H4 (cell line): ENCODE data around the gene WFIKKN1. TPM values are rescaled to one million over a fixed set of nuclear protein-coding genes. Genes with fewer than 3 reads are reported as not detected.

Source experiments
- DNase-seq: peaks from one replicate; pipeline ENCODE4 v3.0.0-alpha.2; 2015; ENCODE audit warnings: low spot score
- total RNA-seq: library from RNA; depleted of rRNA; stranded (reverse); fragments of >200 nt; shearing (Covaris generic); gene quantifications from 2 replicates; pipeline ENCODE4 v1.2.3, GENCODE V29; 2014

WFIKKN1 gene
- total RNA-seq, 1 experiment from 2014 or later = not detected

DNA sequence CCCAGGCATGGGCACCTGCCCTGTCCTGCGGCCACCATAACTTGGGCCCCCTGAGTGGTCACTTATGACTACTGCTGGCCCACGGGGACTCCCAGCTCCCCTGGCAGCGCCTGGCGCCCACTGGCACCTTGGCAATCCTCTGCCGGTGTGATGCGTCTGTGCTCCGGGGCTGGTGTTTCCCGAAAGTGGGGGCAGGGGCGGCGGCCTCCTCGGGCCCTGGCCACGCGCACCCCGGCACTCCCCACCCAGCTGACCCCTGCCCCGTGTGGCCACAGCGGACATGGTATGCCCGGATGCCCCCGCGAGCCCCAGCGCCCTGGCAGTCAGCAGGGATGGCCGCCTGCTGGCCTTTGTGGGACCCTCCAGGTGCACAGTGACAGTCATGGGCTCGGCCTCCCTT is 26.7 kb downstream of the WFIKKN1 start:
- no peak for DNase-seq

DNA sequence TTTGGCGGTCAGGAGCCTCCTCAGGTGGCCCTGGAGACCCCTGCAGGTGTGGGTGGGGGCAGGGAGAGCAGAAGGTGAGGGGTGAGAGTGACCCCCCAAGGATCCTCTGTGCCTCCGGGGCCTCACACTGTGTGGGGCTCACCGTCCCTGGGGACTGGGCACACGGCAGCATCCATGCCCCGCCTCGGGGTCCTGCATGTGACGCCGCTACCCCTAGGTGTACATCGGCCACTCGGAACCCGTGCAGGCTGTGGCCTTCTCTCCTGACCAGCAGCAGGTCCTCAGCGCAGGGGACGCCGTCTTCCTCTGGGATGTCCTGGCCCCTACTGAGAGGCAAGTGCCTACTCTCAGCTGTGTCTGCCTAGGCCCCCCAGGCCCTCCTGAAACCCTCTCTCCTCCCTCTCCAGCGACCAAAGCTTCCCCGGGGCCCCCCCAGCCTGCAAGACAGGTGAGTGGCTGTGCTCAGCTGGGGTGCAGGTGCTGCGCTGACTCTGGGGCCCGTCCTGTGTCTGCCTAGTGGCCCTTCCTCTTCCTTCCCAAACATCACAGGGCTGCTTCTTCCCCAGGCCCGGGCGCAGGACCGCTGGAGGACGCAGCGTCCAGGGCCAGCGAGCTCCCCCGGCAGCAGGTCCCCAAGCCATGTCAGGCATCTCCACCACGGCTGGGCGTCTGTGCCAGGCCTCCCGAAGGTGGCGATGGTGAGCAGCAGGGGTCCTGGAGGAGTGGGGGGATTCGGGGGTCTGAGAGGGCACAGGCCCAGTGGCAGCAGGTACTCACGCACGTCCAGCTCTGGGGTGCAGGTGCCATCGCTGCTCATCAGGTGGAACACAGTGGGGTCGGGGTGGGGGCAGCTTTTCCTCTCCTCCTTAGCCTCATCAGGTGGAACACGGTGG is 28.1 kb downstream of the WFIKKN1 start:
- DNase-seq = no peak

DNA sequence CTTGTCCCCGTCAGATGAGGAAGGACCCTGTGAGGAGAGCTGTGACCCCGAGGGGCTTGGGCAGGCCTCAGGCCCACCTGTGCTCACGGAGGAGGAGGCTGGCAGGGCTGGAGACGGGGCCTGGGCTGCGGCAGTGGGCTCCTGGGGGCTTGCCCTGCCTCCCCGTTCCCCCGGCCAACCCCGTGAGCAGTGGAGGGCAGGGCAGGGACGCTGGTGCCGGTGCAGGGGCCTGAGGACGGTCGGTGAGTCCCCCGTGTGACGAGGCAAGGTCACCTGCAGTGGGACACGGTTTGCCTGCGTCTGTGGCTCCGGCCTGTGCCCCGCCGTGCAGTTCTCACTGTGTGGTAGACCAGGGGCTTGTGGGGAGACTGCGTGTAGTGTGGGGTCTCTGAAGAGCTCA is 28.8 kb downstream of the WFIKKN1 start:
- no peak for DNase-seq

DNA sequence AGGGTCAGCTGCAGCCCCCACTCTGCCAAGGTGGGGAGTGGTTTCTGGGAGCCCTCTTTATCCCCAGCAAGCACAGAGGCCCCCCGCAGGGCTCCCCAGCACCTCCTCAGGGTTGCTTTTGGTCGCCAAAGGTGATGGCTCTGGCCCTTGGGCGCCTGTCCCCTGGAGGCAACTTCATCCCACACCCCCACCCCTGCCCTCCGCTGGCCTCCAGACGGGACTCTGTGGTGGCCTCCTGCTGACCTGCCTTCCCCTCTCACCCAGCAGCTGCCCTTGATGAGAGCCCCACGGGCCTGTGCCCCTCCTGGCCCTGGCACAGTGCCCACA is 29.3 kb downstream of the WFIKKN1 start:
- no peak for DNase-seq

DNA sequence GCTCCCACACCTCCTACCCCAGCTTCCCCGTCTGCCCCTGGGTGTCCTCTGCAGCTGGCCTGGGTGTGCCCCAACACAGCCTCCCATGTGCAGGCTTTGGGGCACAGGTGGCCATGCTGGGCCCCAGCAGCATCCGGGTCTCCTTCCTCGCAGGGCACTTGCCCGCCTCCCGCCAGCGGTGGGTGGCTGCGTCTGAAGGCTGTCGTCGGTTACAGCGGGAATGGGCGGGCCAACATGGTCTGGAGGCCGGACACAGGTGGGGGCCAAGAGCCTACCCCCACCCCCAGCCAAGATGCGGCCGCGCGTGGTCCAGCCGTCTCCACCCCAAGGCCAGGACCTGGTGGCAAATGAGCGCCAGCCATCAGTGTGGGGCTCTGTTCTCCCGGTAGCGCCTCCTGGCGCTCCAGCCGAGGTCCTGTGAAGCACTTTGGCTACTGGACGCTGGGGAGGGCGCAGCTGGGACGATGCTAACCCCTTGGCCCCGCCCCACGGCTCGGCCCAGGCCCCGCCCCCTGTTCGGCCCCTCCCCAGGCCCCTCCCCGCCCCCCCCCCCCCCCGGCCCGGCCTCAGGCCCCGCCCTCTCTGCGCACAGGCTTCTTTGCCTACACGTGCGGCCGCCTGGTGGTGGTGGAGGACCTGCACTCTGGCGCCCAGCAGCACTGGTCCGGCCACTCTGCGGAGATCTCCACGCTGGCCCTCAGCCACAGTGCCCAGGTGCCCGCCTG is 29.8 kb downstream of the WFIKKN1 start:
- DNase-seq = no peak

DNA sequence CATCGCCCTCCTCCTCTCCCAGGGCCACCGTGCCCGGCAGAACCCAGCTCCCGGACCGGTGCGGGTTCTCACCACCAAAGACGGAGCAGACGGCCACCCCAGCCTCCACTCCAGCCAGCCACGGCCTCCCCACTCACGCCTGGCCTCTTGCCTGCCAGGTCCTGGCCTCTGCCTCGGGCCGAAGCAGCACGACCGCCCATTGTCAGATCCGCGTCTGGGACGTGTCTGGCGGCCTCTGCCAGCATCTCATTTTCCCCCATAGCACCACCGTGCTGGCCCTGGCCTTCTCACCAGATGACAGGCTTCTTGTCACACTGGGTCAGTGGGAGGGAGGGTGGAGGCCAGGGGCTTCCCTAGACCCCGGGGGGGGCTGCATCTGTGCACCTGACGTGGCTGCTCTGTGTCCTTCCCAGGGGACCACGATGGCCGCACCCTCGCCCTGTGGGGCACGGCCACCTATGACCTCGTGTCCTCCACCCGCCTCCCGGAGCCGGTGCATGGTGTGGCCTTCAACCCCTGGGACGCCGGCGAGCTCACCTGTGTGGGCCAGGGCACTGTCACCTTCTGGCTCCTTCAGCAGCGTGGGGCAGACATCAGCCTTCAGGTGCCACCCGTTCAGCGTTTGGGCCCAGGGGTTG is 30.5 kb downstream of the WFIKKN1 start:
- DNase-seq = no peak

DNA sequence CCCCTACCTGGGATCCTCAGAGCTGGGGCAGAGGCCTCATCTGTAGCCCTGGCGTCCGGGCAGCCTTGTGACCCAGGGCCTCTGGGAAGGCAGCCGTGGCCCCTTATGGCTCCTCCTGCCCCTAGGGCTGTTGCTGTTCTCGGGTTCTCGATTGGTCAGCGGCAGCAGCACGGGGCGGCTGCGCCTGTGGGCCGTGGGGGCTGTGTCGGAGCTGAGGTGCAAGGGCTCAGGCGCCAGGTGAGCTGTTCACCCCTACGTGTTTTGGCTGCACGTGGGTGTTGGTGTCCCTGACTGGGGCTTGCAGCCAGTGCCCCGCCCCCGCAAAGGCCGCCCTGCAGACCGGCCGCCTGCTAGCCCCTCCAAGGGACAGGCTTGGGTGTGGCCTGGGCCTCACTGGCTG is 31.3 kb downstream of the WFIKKN1 start:
- DNase-seq = no peak

DNA sequence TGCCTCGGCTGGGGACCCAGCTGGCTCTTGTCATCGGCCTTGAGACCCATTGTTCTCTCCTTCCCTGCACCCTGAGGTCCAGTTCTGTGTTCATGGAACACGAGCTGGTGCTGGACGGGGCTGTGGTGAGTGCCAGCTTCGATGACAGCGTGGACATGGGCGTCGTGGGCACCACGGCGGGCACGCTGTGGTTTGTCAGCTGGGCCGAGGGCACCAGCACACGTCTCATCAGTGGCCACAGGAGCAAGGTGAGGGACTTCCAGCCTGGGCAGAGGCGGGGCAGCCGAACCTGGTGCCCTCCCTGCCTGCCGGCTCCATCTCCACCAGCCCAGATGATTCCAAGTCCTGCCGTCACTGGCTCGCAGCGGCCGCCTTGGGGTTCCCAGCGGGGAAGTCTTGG is 31.8 kb downstream of the WFIKKN1 start:
- no peak for DNase-seq

DNA sequence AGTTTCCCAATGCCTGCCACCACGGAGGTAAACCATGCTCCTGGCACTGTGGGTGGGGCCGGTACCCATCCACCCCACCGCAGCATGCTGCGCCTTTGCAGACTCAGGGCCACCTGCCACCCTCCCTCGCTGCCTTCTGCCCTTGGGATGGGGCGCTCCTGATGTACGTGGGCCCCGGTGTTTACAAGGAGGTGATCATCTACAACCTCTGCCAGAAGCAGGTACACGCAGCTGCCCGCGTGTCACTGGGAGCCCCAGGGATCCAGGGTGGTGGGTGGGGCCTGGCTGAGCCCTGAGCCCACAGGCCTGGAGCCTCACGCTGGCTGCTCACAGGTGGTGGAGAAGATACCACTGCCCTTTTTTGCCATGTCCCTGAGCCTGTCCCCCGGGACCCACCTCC is 35.8 kb downstream of the WFIKKN1 start:
- no peak for DNase-seq

DNA sequence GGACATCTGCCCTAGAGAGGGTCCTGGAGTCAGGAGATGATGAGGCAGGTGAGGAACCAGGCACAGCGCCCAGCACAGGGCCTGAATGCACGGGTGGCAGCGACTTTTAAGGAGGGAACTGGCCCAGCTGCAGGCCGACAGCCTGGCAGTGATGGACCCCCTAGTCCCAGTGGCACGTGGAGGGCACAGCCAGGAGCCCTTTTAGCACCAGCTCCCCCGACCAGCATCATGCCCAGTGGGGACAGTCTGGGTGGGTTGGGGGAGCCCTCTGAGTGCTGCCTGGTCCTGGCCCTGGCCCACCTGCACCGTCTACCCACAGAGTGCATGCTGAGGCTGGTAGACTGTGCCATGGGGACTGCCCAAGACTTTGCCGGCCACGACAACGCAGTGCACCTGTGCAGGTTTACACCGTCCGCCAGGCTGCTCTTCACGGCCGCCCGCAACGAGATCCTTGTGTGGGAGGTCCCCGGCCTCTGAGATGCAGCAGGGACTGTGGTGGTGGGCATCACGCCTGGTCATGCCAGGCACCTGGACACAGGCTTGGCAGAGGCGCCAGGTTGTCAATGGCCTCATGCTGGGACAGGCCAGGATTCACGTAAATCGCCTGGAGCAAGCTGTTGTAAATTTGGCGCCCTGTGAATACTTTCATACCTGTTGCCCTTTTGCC is 36.5 kb downstream of the WFIKKN1 start:
- no peak for DNase-seq

DNA sequence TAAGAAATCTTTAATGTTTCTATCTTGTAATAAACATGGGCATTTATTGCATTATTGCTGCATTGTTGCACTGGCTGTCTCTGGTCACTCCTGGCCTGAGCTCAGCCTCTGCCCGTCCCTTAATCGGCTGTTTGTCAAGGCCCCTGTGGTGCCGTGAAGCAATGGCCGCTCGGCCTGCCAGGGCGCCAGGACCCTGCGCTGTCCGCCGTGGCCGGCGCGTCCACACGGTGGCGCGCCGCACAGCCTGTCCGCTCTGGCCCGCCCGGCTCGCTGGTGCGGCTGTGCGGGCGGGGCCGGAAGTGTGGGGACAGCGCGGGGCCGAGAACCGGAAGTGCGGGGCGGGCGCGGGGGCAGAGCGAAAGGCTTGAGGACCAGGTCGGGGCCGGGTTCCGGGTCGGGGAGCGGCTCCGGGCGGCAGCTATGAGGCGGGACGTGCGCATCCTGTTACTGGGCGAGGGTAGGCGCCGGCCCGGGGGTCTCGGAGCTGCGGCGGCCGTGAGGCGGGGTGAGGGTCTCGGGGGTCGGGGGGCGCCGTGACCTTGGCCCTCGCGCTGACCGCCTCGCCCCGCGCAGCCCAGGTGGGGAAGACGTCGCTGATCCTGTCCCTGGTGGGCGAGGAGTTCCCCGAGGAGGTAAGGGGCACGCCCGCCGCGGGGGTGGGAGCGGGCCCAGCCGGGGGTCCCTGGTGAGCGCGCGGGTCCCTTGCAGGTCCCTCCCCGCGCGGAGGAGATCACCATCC is 37.2 kb downstream of the WFIKKN1 start, which contains the start of gene RHOT2:
TSS of gene RHOT2 (plus strand) at position 353 of the 739 bp plus-strand sequence. CDS start at position 421, 68 bp downstream.
- DNase-seq = peak; percentile 70

DNA sequence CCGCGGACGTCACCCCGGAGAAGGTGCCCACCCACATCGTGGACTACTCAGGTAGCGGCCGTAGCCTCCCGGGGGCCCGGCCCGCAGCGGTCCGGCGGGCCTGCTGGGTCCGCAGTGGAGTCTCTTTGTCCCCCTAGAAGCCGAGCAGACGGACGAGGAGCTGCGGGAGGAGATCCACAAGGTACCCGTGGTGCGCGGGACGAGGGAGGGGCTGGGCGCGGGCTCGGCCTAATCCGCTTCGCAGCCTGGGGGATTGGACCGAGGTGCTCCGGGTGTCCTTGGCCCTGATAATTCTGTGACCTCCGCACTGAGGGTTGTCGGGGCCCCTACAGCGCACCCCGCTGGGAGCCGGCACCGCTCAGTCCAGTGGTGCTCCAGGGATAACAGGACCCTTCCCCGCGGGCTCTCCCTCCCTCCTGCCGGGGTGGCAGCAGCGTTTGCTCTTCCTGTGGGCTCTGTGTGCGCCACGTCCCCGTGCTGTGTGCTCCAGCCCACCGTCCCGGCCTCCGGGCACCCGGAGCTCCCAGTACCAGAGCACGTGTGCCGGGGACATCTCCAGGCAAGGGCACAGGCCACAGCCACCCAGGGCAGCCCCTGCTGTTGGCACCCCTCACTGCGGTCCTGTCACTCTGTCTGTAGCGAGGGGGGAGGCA is 37.9 kb downstream of the WFIKKN1 start:
- no peak for DNase-seq

DNA sequence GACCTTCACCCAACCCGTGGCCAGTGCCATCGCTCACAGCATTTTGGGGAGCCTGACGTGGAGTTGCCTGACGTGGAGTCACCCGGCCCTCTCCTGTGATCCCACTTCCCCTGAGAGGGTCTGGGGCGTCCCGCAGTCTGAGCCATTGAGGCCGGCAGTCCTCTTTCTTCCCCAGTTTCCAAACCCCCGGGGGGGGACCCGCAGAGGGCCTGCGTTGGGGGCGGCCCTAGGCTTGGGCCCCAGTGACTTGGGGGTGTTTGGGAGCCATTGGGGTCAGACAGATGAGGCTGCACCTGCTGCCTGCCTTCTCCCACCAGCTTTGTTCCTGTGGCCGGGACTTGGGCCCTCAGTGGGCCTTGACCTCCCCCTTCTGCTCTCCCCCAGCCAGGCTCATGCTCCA is 38.9 kb downstream of the WFIKKN1 start:
- no peak for DNase-seq

DNA sequence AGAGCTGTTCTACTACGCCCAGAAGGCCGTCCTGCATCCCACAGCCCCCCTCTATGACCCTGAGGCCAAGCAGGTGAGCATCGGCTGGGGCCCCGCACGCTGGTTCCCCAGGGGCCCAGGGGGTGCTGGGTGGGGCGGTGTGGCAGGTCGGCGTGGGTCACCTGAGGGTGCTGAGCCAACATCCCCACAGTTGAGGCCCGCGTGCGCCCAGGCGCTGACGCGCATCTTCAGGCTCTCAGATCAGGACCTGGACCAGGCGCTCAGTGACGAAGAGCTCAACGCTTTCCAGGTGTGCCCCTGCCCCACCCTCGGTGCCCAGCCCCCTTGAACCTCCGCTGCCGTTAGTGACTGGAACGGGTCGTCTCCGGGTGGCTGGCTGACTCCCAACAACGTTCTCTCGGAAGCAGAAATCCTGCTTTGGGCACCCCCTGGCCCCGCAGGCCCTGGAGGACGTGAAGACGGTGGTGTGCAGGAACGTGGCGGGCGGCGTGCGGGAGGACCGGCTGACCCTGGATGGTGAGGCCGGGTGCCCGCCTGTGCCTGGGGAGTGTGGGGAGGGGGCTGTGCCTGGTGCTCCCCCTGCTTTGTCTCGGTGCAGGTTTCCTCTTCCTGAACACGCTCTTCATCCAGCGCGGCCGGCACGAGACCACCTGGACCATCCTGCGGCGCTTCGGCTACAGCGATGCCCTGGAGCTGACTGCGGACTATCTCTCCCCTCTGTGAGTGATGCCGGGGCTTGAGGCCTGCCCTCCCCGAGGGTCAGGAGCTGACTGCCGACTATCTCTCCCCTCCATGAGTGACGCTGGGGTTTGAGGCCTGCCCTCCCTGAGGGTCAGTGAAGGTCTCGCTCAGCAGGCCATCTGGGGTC is 39.9 kb downstream of the WFIKKN1 start:
- DNase-seq = no peak

DNA sequence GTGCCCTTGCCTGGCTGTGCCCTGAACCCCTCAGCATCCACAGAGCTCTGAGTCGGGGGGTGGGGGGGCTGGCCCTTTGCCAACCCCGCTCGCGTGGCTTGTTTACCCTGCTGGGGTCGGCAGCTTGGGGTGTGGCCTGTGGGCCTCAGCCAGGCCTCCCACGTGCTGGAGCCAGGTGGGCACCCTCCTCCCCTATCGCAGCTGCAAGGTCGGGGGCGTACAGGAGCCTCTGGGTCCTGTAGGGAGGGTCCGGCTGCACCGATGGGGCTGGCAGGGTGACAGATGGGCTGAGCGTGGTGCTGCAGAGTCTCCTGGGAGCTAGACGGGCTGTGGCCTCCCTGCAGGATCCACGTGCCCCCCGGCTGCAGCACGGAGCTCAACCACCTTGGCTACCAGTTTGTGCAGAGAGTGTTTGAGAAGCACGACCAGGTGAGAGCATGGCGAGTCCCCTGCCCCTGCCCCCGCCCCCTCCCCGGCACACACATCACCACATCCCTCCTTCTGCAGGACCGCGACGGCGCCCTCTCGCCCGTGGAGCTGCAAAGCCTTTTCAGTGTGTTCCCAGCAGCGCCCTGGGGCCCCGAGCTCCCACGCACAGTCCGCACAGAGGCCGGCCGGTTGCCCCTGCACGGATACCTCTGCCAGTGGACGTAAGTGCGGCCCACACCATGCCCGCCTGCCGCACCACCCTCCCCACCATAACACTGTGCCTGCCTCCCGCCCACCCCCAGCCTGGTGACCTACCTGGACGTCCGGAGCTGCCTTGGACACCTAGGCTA is 40.8 kb downstream of the WFIKKN1 start:
- DNase-seq = no peak

DNA sequence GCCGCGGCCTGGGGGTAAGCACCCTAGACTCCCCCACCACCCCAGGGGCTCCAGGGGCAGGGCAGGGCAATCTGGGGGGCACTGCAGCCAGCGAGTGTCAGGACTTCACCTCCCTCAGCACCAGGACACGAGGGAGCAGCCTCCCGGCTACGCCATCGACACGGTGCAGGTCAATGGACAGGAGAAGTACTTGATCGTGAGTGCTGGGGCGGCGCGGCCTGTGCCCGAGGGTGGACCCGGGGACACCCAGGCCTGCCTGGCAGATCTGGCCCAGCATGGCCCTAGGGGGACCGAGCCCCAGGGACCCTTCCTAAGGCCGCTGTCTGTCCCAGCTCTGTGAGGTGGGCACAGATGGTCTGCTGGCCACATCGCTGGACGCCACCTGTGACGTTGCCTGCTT is 41.6 kb downstream of the WFIKKN1 start:
- DNase-seq = no peak

DNA sequence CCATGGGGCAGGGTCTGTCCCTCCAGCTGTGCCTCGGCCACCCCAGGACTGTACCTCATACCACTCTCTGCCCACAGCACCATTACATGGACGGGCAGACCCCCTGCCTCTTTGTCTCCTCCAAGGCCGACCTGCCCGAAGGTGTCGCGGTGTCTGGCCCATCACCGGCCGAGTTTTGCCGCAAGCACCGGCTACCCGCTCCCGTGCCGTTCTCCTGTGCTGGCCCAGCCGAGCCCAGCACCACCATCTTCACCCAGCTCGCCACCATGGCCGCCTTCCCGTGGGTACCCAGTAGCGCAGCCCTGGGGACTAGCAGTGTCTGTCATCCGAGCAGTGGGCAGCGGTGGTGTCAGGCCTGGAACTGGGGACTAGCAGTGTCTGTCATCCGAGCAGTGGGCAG is 42.1 kb downstream of the WFIKKN1 start:
- DNase-seq = no peak

DNA sequence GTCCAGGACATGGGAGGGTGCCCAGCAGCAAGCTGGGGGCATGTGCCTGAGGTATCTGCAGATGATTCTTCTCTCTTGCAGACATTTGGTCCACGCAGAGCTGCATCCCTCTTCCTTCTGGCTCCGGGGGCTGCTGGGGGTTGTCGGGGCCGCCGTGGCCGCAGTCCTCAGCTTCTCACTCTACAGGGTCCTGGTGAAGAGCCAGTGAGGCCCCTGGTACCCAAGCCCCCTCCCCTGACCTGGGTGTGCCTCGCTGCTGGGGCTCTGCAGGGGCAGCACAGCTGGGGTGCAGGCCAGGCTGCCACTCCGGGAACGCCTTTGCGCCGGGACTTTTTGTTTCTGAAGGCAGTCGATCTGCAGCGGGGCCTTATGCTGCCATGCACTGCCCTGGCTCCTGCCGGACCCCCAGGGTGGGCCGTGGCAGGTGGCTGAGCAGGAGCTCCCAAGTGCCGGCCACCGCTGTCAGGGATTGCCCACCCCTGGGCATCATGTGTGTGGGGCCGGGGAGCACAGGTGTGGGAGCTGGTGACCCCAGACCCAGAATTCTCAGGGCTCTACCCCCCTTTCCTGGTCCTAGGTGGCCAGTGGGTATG is 42.7 kb downstream of the WFIKKN1 start:
- DNase-seq = no peak
